HG02981 (cell line): ENCODE results near the gene PRRC1.
A peak's percentile ranks its signal among the peaks of the same experiment; 100 is the strongest.

Source experiments
- ATAC-seq: cut with Tn5 transposase; IDR thresholded peaks from one replicate; pipeline ENCODE4 v1.9.1; 2021; ENCODE audit warnings: mild to moderate bottlenecking, moderate library complexity; ENCODE audit not compliant: unreplicated experiment

Gene PRRC1

GRCh38 chr5:127517480-127518318 lies at the start of gene PRRC1:
Gene PRRC1, plus strand, starts transcription at chr5:127517640. Its CDS starts 5,840 bp downstream, at chr5:127523480.
- ATAC-seq: peak; percentile 90

GRCh38 chr5:127471211-127471610 lies 46.2 kb upstream of the PRRC1 start:
- no peak for ATAC-seq

DNA sequence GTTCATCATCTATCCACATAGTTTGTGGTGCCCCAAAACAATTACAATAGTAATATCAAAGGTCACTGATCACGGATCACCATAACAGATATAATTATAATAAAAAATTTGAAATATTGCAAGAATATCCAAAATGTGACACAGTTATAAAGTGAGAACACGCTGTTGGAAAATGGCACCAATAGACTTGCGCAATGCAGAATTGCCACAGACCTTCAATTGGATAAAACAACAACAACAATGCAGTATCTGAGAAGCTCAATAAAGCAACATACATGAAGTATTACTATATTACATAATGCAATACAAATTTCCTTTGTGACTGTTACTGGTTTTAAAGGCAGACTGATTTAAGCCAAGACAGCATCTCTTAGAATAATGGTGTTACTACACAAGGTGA lies 44.7 kb upstream of the PRRC1 start:
- ATAC-seq: no peak

DNA sequence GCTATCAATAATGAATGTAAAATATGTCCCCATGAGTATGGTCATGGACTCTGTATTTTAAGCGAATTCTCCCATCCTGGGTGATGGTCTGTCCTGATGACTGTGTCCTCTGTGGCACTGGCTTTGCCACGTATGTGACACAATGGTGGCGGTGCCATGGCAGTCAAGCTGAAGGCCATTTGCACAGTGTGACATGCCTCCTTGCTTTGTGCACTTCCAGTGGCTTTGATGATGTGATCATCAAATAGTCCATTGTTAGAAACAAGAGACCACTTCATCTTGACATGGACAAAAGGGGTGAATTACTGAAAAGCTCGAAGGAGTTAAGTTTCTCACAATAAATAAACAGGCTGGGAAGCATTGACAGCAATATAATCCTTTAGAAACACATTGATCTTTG lies 31.0 kb upstream of the PRRC1 start:
- ATAC-seq: no peak

- peak; percentile 83 for ATAC-seq
Observed at GRCh38 chr5:127492854-127493738, 24.3 kb upstream of the PRRC1 start.

GRCh38 chr5:127498548-127498947 lies 18.9 kb upstream of the PRRC1 start:
- no peak for ATAC-seq

- no peak for ATAC-seq
Observed at GRCh38 chr5:127505905-127506304, 11.5 kb upstream of the PRRC1 start.

DNA sequence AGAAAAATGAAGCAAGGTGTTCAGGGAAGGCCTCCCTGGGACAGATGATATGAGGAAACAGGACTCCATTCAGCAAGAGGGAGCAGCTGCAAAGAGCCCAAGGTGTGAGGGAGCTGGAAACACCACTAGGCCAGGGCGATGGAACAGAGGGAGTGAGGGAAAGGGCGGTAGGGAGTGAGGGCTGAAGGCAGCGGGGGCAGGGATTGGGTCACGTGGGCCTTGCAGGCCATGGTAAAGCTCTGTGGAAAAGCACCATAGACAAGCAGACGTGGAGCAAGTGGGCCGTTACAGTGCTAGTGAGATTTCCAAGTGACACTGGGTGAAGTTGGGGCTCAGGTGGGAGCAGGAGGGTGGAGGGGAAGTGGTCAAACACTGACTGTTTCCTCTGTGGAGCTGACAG lies 10.8 kb upstream of the PRRC1 start:
- ATAC-seq: no peak

GRCh38 chr5:127508644-127509373 lies 8.6 kb upstream of the PRRC1 start:
- ATAC-seq: no peak

DNA sequence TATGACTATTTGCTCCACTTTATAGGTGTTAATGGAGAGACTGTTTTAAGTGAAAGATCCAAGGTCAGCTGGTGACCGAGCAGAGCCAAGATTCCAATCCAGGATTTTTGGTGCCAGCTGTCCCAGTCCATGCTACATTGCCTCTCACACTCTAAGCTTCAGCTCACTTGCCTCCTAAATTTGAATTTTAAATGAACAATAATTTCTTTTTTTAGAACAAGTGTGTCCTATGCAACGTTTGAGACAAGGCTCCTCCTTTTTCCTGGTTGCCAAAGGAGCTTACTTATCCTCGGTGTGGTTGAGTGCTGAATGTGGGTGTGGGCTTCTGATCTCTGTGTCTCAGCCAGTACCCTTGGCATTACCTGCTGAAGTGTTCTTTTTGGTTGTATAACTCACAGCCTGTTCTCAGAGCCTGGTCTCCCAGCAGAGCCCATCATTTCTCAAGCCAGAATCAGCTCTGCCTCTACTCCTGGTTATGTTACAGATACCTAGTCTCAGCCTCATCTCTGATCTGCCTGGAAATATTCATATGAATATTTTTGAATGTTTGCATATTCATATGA lies 4.0 kb upstream of the PRRC1 start:
- no peak for ATAC-seq

GRCh38 chr5:127514816-127515215 lies 2.6 kb upstream of the PRRC1 start:
- no peak for ATAC-seq

- no peak for ATAC-seq
Observed at GRCh38 chr5:127515693-127516440, 1.6 kb upstream of the PRRC1 start.

- ATAC-seq: peak; percentile 23
Observed at GRCh38 chr5:127517110-127517479, 345 bp upstream of the PRRC1 start.

DNA sequence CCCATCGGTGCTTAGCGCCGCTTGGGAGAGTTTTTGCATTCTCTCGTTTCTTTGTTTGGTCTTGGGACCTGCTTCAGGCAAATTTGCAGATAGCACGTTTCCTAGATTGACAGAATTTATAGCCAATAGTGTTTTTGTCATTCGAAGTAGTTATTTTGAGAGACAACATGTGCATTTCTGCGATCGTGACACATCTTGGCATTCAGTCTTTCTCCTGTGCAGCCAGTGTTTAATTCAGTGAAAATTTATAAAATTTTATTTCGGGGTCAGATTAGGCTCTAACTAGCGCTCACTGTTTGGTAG lies 830 bp downstream of the PRRC1 start:
- peak; percentile 25 for ATAC-seq

DNA sequence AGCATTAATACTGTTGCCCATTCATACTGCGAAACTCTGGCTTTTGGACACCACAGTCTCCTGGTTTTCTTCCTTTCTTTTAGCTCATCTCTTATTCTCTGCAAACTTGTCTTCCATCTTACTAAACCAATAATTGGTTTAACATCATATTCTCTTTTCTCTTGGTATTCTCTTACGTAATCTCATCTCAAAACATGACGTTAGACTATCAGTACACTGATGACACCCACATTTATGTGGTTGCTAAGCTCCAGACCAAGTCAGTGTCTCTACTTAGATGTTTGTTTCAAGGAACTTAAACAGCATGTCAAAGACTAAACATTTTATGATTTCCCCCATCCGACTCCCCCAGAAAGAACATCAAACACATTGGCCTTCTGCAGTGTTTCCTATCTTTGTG lies 2.1 kb downstream of the PRRC1 start:
- no peak for ATAC-seq

DNA sequence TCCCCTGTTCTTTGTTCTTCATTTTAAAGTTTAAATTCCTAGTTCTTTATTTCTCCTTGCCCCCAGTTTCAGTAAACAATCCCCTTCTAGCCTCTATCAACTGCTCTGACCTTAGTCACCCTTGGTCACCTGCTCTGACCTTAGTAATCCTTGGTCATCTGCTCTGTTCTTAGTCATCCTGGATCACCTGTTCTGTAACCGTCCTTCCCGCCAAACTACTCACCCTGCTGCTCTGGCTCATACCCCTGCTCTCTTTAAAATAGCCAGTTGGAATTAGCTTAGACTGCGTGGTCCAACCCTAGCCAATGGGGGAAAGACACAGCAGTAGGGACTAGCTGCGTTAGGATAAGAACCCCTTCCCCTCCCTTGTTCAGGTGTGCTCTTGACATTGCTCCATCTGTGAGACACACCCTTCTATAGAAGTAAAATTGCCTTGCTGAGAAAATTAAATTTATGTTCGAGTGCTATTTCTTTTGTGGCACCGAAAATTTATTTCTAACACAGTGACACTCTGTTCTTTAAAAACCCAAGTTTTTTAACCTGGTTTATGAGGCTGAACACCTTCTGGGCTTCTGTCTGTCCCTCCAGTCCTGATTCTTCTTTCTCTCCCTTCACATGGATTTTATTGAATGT lies 3.8 kb downstream of the PRRC1 start:
- no peak for ATAC-seq

GRCh38 chr5:127525181-127525580 lies 7.7 kb downstream of the PRRC1 start:
- ATAC-seq: no peak

DNA sequence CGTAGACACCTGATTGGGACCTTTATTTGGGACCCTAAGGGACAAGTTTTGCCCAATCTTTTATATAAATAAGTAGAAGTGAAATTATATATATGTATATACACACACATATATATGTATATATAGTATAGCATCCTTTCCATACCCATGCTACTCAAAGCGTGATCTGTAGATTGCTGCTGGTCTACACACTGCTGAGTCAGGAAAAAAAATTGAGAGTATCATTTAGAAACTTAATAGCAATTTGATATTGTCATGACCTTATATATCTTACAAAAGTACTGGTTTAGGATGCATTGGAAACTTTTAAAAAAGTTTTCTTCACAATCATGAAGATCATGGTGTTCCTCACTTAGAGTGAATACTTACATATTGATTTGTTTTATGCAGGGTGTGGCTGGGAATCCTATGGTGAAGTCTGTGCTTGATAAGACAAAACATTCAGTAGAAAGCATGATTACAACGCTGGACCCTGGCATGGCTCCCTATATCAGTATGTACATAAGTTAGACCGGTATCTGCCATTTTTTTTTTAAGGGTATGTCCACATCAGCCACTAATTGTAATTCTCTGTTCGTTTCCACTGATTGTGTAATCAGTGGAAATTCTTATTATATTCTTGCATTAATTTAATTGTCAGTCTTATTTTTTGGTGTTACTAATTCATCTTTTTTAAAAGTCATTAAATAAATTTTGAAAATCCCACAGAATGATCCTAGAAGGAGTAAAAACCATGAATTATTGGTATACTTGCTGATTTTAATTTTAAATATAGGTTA lies 12.7 kb downstream of the PRRC1 start:
- ATAC-seq: no peak

DNA sequence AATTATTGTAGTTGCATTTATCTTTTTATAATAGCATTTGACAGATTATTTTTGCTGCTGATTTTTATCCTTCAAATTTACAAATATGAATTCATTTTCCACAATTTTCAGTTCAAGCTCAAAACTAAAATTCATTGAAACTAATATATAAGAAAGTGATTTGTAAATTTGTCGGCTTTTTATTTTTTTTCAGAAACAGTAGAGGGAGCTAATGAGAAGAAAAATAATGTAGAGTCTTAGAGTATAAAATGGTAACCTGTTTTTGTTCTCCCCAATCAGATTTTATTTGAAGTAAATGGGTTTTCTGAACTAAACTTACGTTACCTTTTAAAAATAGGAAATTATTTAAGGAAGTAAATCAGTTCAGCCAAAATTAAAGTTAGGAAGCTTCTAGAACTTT lies 19.2 kb downstream of the PRRC1 start:
- no peak for ATAC-seq
